OCI-LY1 (cell line): ENCODE results near the gene TDRD12.

Experiments
- H2AFZ ChIP-seq: fragments of 200-600 bp; sonication (generic), shearing (Covaris generic); 2 replicates; pipeline ENCODE4 v1.6.0; 2014; ENCODE audit warnings: antibody characterized with exemption, mild to moderate bottlenecking, low read length
- H3F3A ChIP-seq: fragments of 200-600 bp; sonication (generic), shearing (Covaris generic); 2 replicates; pipeline ENCODE4 v1.6.0; 2014; ENCODE audit warnings: mild to moderate bottlenecking, antibody characterized with exemption, low read length, moderate library complexity; ENCODE audit not compliant: insufficient read depth
- H3K27ac ChIP-seq: fragments of 200-600 bp; sonication (generic); 2 replicates; pipeline ENCODE4 v1.5.1; 2014; ENCODE audit warnings: low read length, mixed run types, mild to moderate bottlenecking, low read depth; ENCODE audit not compliant: poor library complexity, severe bottlenecking
- H3K27me3 ChIP-seq: fragments of 200-600 bp; sonication (generic); 2 replicates; pipeline ENCODE4 v1.6.0; 2014; ENCODE audit warnings: antibody characterized with exemption, mild to moderate bottlenecking, low read length, moderate library complexity; ENCODE audit not compliant: insufficient read depth
- H3K36me3 ChIP-seq: fragments of 200-600 bp; sonication (generic); 2 replicates; pipeline ENCODE4 v1.6.1; 2014; ENCODE audit warnings: mild to moderate bottlenecking, antibody characterized with exemption, low read length, moderate library complexity, mixed read lengths; ENCODE audit not compliant: insufficient read depth
- H3K4me1 ChIP-seq: fragments of 200-600 bp; sonication (generic); 2 replicates; pipeline ENCODE4 v1.5.1; 2014; ENCODE audit warnings: mild to moderate bottlenecking, low read length, moderate library complexity; ENCODE audit not compliant: insufficient read depth, severe bottlenecking
- H3K4me2 ChIP-seq: fragments of 200-600 bp; sonication (generic), shearing (Covaris generic); 2 replicates; pipeline ENCODE4 v1.6.1; 2014; ENCODE audit warnings: low read length
- H3K4me3 ChIP-seq: fragments of 200-600 bp; sonication (generic); 2 replicates; pipeline ENCODE4 v1.5.1; 2014; ENCODE audit warnings: low read length, low read depth, mild to moderate bottlenecking, mixed read lengths; ENCODE audit not compliant: poor library complexity, severe bottlenecking
- H3K79me2 ChIP-seq: fragments of 200-600 bp; shearing (Covaris generic); 2 replicates; pipeline ENCODE4 v1.6.1; 2016; ENCODE audit warnings: mixed run types, low read length, mixed read lengths; ENCODE audit not compliant: insufficient read depth
- H3K9ac ChIP-seq: fragments of 200-600 bp; sonication (generic), shearing (Covaris generic); 2 replicates; pipeline ENCODE4 v1.6.1; 2014; ENCODE audit warnings: mild to moderate bottlenecking, low read length, mixed read lengths
- H3K9me2 ChIP-seq: fragments of 200-600 bp; sonication (generic), shearing (Covaris generic); 2 replicates; pipeline ENCODE4 v1.6.1; 2014; ENCODE audit warnings: low read depth, mild to moderate bottlenecking, low read length, mixed read lengths
- H3K9me3 ChIP-seq: fragments of 200-600 bp; shearing (Covaris generic); 2 replicates; pipeline ENCODE4 v1.6.1; 2014; ENCODE audit warnings: low read length, mixed read lengths
- H4K20me1 ChIP-seq: fragments of 200-600 bp; sonication (generic), shearing (Covaris generic); 2 replicates; pipeline ENCODE4 v1.6.0; 2016; ENCODE audit warnings: mild to moderate bottlenecking, low read length; ENCODE audit not compliant: insufficient read depth
- CTCF ChIP-seq: fragments of 200-600 bp; sonication (generic), shearing (Covaris generic); IDR thresholded peaks from 2 replicates; pipeline ENCODE4 v1.5.1; 2017; ENCODE audit warnings: mild to moderate bottlenecking, antibody characterized with exemption, low read length, moderate library complexity, mixed read lengths
- EZH2 ChIP-seq: fragments of 200-600 bp; sonication (generic), shearing (Covaris generic); IDR thresholded peaks from 2 replicates; pipeline ENCODE4 v1.8.0; 2017; ENCODE audit warnings: borderline replicate concordance, mixed run types, mild to moderate bottlenecking, antibody characterized with exemption, low read length, moderate library complexity, mixed read lengths

The TDRD12 gene

DNA sequence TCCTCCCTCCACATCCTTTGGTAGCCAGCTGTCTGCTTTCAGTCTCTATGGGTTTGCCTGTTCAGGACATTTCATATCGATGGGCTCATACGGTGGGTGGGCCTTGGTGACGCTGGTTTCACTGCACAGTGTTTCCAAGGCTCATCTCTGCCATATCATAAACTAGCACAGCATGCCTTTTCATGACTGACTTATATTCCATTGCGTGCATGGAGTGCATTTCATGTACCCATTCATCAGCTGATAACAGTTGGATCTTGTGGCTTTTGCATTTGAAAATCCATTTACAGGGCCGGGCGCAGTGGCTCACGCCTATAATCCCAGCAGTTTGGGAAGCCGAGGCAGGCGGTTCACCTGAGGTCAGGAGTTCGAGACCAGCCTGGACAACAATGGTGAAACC lies 69.9 kb downstream of the TDRD12 start:
- Histone ChIP-seq H3K4me2 (no peak overlapping the region), H3K4me1 (no peaks in the 10 kb centered on the region), H2AFZ (no peak overlapping the region), H3K27ac (no peak overlapping the region), H3K9me2 (no peaks in the 10 kb centered on the region), H3K79me2 (no peaks in the 10 kb centered on the region), H3K9me3 (no peaks in the 10 kb centered on the region), H4K20me1 (no peaks in the 10 kb centered on the region), H3F3A (no peaks in the 10 kb centered on the region), H3K4me3 (no peak overlapping the region), H3K9ac (no peak overlapping the region), H3K27me3 (no peaks in the 10 kb centered on the region), H3K36me3 (no peaks in the 10 kb centered on the region)
- TF ChIP-seq CTCF = no peak
- TF ChIP-seq EZH2 = no peak

DNA sequence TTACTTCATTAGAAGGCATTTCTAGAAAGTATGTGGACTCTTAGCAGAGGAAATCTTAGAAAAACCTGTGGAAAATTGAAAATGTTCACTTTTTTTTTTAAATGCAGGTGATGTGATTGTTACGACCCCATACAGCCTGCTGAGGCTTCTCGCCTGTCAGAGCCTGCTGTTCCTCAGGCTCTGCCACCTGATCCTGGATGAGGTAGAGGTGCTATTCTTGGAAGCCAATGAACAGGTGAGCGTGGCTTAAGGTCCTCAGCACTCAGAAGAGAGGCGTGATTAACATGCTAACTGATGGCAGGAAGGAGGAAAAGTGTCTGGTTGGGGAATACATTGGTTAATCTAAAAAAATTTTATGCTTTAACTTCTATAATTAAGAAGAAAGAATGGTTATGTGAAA lies 78.6 kb downstream of the TDRD12 start:
- H3K79me2 ChIP-seq = no peaks in the 10 kb centered on the region

GRCh38 chr19:32800191-32800590 lies 80.6 kb downstream of the TDRD12 start:
- Histone ChIP-seq H3K9me3 (no peaks in the 10 kb centered on the region), H3K4me1 (no peaks in the 10 kb centered on the region), H3K9ac (no peak overlapping the region), H3K9me2 (no peaks in the 10 kb centered on the region), H3F3A (no peaks in the 10 kb centered on the region), H4K20me1 (no peaks in the 10 kb centered on the region), H3K27ac (no peak overlapping the region), H3K27me3 (0 out of 2 replicates have a peak, but pooled peaks cover 3% of the 10 kb centered on the region), H2AFZ (no peak overlapping the region), H3K4me2 (no peak overlapping the region), H3K36me3 (no peaks in the 10 kb centered on the region; the same call in 1 of the 2 replicates), H3K79me2 (no peaks in the 10 kb centered on the region), H3K4me3 (no peak overlapping the region)
- TF ChIP-seq EZH2 (no peak), CTCF (no peak)

More for the DNA sequence above, 78.6 kb downstream of the TDRD12 start:
- Histone ChIP-seq H2AFZ (no peak overlapping the region), H3K9ac (no peak overlapping the region), H4K20me1 (no peaks in the 10 kb centered on the region), H3K4me2 (no peak overlapping the region), H3K27me3 (0 out of 2 replicates have a peak, but pooled peaks cover 3% of the 10 kb centered on the region), H3K27ac (no peak overlapping the region), H3K4me3 (no peak overlapping the region), H3K36me3 (no peaks in the 10 kb centered on the region; the same call in 1 of the 2 replicates), H3F3A (no peaks in the 10 kb centered on the region), H3K9me2 (no peaks in the 10 kb centered on the region), H3K9me3 (no peaks in the 10 kb centered on the region), H3K4me1 (no peaks in the 10 kb centered on the region)
- TF ChIP-seq CTCF = no peak
- no peak for TF ChIP-seq EZH2
